ENCODE data around the gene CD6. TPM values are rescaled to one million over a fixed set of nuclear protein-coding genes. Genes with fewer than 3 reads are reported as not detected.

CD6 gene
- total RNA-seq, 1 donor from 2014 or later: 0.23 TPM

GRCh38 chr11:60939301-60939700 lies 32.2 kb upstream of the CD6 start:
- TF ChIP-seq, protein P1, sequence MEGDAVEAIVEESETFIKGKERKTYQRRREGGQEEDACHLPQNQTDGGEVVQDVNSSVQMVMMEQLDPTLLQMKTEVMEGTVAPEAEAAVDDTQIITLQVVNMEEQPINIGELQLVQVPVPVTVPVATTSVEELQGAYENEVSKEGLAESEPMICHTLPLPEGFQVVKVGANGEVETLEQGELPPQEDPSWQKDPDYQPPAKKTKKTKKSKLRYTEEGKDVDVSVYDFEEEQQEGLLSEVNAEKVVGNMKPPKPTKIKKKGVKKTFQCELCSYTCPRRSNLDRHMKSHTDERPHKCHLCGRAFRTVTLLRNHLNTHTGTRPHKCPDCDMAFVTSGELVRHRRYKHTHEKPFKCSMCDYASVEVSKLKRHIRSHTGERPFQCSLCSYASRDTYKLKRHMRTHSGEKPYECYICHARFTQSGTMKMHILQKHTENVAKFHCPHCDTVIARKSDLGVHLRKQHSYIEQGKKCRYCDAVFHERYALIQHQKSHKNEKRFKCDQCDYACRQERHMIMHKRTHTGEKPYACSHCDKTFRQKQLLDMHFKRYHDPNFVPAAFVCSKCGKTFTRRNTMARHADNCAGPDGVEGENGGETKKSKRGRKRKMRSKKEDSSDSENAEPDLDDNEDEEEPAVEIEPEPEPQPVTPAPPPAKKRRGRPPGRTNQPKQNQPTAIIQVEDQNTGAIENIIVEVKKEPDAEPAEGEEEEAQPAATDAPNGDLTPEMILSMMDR (conservative IDR thresholded peaks at IDR 0.05; ENCODE audit: low read depth, low read length): no peak
- DNase-seq (ENCODE audit: low read depth): no peak
- H3K4me3 ChIP-seq (ENCODE audit: low read depth, low read length): no peak overlapping the region

DNA sequence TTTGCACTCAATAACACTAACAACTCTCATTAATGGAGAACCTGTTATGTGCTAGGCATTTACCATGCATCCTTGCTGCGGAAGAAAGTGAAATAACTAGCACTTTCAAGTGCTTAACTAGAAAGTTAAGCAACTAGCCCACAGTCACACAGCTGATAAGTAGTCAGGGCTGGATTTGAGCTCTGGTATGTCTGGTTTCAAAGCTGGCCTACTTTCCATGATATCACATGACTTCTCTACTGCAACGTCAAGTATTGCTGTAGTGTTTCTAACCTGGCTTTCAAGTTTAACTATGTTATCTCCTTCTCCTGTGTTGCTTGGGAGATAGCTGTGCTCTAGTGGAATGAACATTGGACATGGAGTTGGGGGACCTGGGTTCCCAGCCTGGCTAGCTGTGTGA lies 31.6 kb upstream of the CD6 start:
- no peak overlapping the region for H3K4me3 ChIP-seq (ENCODE audit: low read depth, low read length)
- TF ChIP-seq, protein P1 (conservative IDR thresholded peaks at IDR 0.05; ENCODE audit: low read depth, low read length): no peak
- no peak for DNase-seq (ENCODE audit: low read depth)

GRCh38 chr11:60941371-60942119 lies 29.9 kb upstream of the CD6 start:
- H3K4me3 ChIP-seq (ENCODE audit: low read depth, low read length): no peak overlapping the region
- TF ChIP-seq, protein P1 (conservative IDR thresholded peaks at IDR 0.05; ENCODE audit: low read depth, low read length): no peak
- DNase-seq (ENCODE audit: low read depth): no peak

DNA sequence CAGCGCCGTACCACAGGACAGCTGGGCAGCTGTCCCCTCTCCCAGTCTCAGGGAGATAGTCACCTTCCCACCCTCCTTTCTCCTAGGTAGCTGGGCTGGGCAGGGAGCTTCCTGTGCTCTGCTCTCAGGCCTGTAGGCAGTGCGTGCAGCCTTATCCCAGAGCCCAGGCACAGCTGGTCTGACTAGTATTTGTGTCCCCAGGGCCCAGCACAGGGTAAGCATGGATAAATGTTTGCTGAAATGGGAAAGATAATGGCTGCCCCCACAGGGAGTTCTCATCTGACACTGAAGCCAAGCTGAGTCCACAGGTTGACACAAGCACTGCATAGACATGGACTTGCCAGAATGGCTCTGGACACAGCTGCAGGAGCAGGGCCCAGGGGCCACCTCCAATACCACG lies 29.3 kb upstream of the CD6 start:
- TF ChIP-seq, protein P1 (conservative IDR thresholded peaks at IDR 0.05; ENCODE audit: low read depth, low read length): no peak
- no peak overlapping the region for H3K4me3 ChIP-seq (ENCODE audit: low read depth, low read length)
- no peak for DNase-seq (ENCODE audit: low read depth)

GRCh38 chr11:60942970-60943565 lies 28.4 kb upstream of the CD6 start:
- no peak for DNase-seq (ENCODE audit: low read depth)
- H3K4me3 ChIP-seq (ENCODE audit: low read depth, low read length): no peak overlapping the region
- TF ChIP-seq, protein P1 (conservative IDR thresholded peaks at IDR 0.05; ENCODE audit: low read depth, low read length): no peak

GRCh38 chr11:60944490-60945294 lies 26.8 kb upstream of the CD6 start:
- TF ChIP-seq, protein P1 (conservative IDR thresholded peaks at IDR 0.05; ENCODE audit: low read depth, low read length): peak; percentile 36
- DNase-seq (ENCODE audit: low read depth): no peak
- H3K4me3 ChIP-seq (ENCODE audit: low read depth, low read length): no peak overlapping the region

All from epithelial cell of proximal tubule (primary cell).